PFSK-1 (cell line): ENCODE results near the gene NDFIP1.

Experiments
- POLR2AphosphoS5 ChIP-seq: IDR thresholded peaks from 2 replicates; pipeline ENCODE4 v1.6.1; 2012; ENCODE audit warnings: low read depth, mild to moderate bottlenecking, control low read depth, low read length, moderate library complexity
- SIN3A ChIP-seq: IDR thresholded peaks from 2 replicates; pipeline ENCODE4 v1.6.1; 2012; ENCODE audit warnings: mild to moderate bottlenecking, low read length, moderate library complexity, borderline replicate concordance; ENCODE audit not compliant: insufficient read depth
- TAF1 ChIP-seq: IDR thresholded peaks from 2 replicates; pipeline ENCODE4 v1.6.1; 2012; ENCODE audit warnings: low read length, control low read depth, borderline replicate concordance; ENCODE audit not compliant: insufficient read depth

- no peak for TF ChIP-seq SIN3A
- no peak for TF ChIP-seq TAF1
- no peak for TF ChIP-seq POLR2AphosphoS5
These were observed 75.0 kb downstream of the NDFIP1 start for GRCh38 chr5:142183561-142183960.
